ENCODE results near the gene EXOC3L2. TPM values are rescaled to one million over a fixed set of nuclear protein-coding genes. Genes with fewer than 3 reads are reported as not detected.

Gene EXOC3L2
- total RNA-seq, 1 experiment from 2014 or later, result 0.08 TPM

DNA sequence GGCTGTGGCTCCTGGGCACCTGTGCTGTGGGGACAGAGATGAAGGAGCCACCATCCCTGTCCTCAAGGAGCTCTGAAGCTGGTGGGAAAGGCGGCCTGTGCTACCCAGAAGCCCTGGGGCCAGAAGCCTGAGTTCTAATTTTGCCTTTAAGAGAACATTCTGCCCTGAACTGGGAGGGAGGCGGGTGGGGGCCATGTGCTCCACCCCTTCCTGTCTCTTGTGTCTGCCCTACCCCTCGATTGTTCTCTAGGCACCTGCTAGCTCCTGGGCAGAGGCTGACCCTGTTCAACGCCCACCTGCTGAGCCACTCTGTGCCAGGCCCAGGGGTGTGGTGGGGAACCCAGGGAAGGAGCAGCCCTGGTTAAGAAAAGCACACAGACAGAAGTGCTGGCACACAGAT is 73.0 kb downstream of the EXOC3L2 start:
- POLR2A ChIA-PET, result no interaction called here
- DNase-seq (ENCODE audit: low read depth, low spot score) (no peak), ATAC-seq (no peak)
- H3K9me3 ChIP-seq (ENCODE audit: control insufficient read depth, insufficient read depth, low read depth, low read length), result no peaks in the 10 kb centered on the region
- no peak overlapping the region for H3K27ac ChIP-seq (ENCODE audit: low read length)
- intact Hi-C loops (cut with micrococcal nuclease; ENCODE audit: unreplicated experiment) (no loop called here), in situ Hi-C loops (cut with HindIII; ENCODE audit: low pct_unique_long_range_greater_than_20kb, low sequenced_read_pairs) (no loop called here)
- no peaks in the 10 kb centered on the region for H3K27me3 ChIP-seq (ENCODE audit: control insufficient read depth, insufficient read depth, low read length)
- H3K4me1 ChIP-seq (ENCODE audit: control insufficient read depth, insufficient read depth, low read length), result no peaks in the 10 kb centered on the region
- H3K4me3 ChIP-seq (ENCODE audit: low read depth in 2 of 2, low read length in 2 of 2), result no peak overlapping the region
- H3K36me3 ChIP-seq (ENCODE audit: control insufficient read depth, insufficient read depth, low read length), result no peaks in the 10 kb centered on the region
- CTCF ChIA-PET, result no interaction called here
- BruUV-seq (replicated peaks), result no TSS peak
- TF ChIP-seq POLR2AphosphoS5 (IDR thresholded peaks at IDR 0.05; ENCODE audit: low read depth, low read length) (no peak), TCF7L2 (IDR thresholded peaks at IDR 0.05; ENCODE audit: low read depth, low read length) (no peak), SIN3A (IDR thresholded peaks at IDR 0.05; ENCODE audit: borderline replicate concordance, insufficient read depth, low read depth, low read length) (no peak), CTCF (IDR thresholded peaks at IDR 0.05) (no peak)
- TF ChIP-seq, protein P1, sequence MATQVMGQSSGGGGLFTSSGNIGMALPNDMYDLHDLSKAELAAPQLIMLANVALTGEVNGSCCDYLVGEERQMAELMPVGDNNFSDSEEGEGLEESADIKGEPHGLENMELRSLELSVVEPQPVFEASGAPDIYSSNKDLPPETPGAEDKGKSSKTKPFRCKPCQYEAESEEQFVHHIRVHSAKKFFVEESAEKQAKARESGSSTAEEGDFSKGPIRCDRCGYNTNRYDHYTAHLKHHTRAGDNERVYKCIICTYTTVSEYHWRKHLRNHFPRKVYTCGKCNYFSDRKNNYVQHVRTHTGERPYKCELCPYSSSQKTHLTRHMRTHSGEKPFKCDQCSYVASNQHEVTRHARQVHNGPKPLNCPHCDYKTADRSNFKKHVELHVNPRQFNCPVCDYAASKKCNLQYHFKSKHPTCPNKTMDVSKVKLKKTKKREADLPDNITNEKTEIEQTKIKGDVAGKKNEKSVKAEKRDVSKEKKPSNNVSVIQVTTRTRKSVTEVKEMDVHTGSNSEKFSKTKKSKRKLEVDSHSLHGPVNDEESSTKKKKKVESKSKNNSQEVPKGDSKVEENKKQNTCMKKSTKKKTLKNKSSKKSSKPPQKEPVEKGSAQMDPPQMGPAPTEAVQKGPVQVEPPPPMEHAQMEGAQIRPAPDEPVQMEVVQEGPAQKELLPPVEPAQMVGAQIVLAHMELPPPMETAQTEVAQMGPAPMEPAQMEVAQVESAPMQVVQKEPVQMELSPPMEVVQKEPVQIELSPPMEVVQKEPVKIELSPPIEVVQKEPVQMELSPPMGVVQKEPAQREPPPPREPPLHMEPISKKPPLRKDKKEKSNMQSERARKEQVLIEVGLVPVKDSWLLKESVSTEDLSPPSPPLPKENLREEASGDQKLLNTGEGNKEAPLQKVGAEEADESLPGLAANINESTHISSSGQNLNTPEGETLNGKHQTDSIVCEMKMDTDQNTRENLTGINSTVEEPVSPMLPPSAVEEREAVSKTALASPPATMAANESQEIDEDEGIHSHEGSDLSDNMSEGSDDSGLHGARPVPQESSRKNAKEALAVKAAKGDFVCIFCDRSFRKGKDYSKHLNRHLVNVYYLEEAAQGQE (IDR thresholded peaks at IDR 0.05; ENCODE audit: insufficient read depth in 1 of 2, low read depth in 2 of 2, low read length in 1 of 2), result no peak

DNA sequence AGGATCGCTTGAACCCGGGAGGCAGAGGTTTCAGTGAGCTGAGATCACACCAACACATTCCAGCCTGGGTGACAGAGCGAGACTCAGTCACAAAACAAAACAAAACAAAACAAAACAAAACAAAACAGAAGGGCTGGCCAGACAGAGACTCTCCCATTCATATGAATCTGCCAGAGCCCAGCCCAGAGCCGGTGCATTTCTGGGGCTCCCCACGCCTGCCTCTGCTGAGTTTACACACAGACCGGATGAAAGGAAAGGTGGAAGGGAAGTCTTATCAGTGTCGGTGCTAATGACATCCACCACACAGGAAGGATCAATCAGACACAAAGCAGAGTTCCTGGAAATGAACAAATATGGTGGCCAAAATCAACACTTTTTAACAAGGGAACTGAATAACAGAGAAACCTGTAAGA is 74.0 kb downstream of the EXOC3L2 start:
- ChIA-PET POLR2A (no interaction called here), CTCF (interaction anchor here (0.5 kb wide), 1 partner anchor 51 kb away, joined by 5 read pairs; no protein-coding TSS in a partner anchor)
- intact Hi-C loops (cut with micrococcal nuclease; ENCODE audit: unreplicated experiment), result no loop called here
- Histone ChIP-seq H3K4me3 (ENCODE audit: low read depth in 2 of 2, low read length in 2 of 2) (no peak overlapping the region), H3K27ac (ENCODE audit: low read length) (no peak overlapping the region), H3K4me1 (ENCODE audit: control insufficient read depth, insufficient read depth, low read length) (no peaks in the 10 kb centered on the region), H3K27me3 (ENCODE audit: control insufficient read depth, insufficient read depth, low read length) (no peaks in the 10 kb centered on the region), H3K36me3 (ENCODE audit: control insufficient read depth, insufficient read depth, low read length) (no peaks in the 10 kb centered on the region), H3K9me3 (ENCODE audit: control insufficient read depth, insufficient read depth, low read depth, low read length) (no peaks in the 10 kb centered on the region)
- TF ChIP-seq POLR2AphosphoS5 (IDR thresholded peaks at IDR 0.05; ENCODE audit: low read depth, low read length), result no peak
- no peak for TF ChIP-seq CTCF (IDR thresholded peaks at IDR 0.05)
- no peak for TF ChIP-seq TCF7L2 (IDR thresholded peaks at IDR 0.05; ENCODE audit: low read depth, low read length)
- no peak for TF ChIP-seq SIN3A (IDR thresholded peaks at IDR 0.05; ENCODE audit: borderline replicate concordance, insufficient read depth, low read depth, low read length)
- TF ChIP-seq, protein P1 (IDR thresholded peaks at IDR 0.05; ENCODE audit: insufficient read depth in 1 of 2, low read depth in 2 of 2, low read length in 1 of 2), result no peak
- no peak for ATAC-seq
- DNase-seq (ENCODE audit: low read depth, low spot score), result no peak
- BruUV-seq (replicated peaks), result no TSS peak
- in situ Hi-C loops (cut with HindIII; ENCODE audit: low pct_unique_long_range_greater_than_20kb, low sequenced_read_pairs), result no loop called here

All from Panc1 (cell line).